Right renal cortex interstitium (tissue), 3 donors: ENCODE results near the gene IP6K3. TPM values are rescaled to one million over a fixed set of nuclear protein-coding genes. Genes with fewer than 3 reads are reported as not detected.
A peak's percentile ranks its signal among the peaks of the same experiment; 100 is the strongest.

Experiments used
- DNase-seq, 3 donors: peaks; one replicate each; pipeline ENCODE4 v3.0.0-alpha.2; 2013; ENCODE audit warnings: low read depth in 3 of 3, low spot score in 2 of 3
- polyA plus RNA-seq, 3 donors: library from polyadenylated mRNA; unstranded; fragments of 120-200 nt; gene quantifications; one replicate each; pipeline ENCODE4 v1.2.1, GENCODE V29; 2013; ENCODE audit not compliant: insufficient read length in 3 of 3

Gene IP6K3, protein sequence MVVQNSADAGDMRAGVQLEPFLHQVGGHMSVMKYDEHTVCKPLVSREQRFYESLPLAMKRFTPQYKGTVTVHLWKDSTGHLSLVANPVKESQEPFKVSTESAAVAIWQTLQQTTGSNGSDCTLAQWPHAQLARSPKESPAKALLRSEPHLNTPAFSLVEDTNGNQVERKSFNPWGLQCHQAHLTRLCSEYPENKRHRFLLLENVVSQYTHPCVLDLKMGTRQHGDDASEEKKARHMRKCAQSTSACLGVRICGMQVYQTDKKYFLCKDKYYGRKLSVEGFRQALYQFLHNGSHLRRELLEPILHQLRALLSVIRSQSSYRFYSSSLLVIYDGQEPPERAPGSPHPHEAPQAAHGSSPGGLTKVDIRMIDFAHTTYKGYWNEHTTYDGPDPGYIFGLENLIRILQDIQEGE
- polyA plus RNA-seq: 1 to 10 TPM in 1 of 3 donors, under 1 TPM in 2; 0.69 to 1.1 (median 0.83) TPM

DNA sequence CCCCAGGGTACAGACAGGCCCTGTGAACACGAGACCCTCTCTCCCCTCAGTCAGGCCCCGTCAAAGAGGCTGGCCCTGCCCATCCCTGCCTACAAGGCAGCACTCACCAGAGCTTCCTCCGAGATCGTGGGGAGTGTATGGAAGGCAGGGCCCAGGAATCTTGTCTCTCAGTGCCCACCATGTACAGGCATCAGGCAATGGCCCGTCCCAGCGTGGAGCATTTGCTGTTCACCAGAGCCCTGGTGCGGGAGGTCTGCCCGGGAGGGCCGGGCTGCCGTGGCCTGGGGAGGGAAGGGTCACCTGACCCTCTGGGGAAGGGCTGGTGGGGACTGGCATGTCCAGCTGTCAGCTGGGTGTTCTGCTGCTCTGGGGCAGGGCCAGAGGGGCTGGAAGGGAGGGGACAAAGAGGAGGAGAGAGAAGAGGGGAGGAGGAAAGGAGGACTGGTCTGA lies at the start of gene IP6K3:
Gene IP6K3 (minus strand): TSS at position 255 of the 450 bp plus-strand sequence. CDS start 11,429 bp downstream, outside the sequence.
- no peak for DNase-seq

DNA sequence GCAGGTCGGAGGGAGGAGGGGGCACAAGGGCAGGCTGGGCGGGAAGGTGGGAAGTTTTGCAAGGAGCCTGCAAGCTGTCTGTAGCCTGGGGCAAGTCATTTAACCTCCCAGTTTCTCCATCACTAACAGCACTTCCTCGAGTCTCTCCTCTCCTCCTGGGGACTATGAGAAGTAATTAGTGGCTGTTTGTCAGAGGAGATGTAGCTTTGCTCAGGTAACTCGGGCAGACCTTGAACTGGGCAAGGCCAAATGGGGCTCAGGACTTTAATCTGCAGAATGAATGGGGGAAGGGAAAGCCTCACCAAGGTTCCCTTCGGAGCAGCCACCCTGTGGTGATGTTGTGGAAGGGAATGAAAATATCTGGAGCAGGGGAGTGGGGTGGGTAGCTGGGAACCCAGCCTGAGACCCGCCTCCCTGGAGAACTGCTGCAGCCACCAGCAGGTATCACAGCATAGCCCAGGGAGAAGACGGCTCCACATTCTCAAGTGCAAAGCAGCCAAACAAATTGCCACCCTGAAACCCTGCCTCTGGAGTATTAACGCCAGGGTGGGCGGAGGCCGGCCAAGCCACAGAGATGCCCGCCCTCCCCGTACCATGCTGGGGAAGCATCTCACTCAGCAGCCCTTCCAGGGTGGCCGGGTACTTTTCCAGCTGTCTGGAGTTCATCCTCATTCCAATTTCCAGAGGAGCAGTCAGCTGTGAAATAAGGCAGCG lies 48.4 kb upstream of the IP6K3 start:
- no peak for DNase-seq

DNA sequence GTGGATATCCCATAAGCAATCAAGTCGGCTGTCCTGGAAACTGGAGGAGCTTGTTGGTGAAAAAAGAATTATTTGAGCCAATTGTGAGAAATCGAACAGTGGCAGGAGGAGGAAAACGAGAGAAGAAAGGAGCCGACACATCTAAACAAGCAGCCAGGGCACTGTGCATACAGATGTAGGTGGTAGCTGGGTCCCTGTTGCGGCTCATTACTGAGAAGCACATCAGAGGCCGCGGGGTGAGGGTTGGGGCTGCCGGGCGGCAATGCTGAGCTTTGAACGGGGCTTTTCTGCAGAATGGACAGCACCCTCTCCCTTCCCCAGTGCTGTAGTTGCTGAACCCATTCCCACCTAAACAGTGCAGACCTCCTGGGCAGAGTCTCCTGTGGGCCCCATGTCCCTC lies 46.3 kb upstream of the IP6K3 start:
- no peak for DNase-seq

DNA sequence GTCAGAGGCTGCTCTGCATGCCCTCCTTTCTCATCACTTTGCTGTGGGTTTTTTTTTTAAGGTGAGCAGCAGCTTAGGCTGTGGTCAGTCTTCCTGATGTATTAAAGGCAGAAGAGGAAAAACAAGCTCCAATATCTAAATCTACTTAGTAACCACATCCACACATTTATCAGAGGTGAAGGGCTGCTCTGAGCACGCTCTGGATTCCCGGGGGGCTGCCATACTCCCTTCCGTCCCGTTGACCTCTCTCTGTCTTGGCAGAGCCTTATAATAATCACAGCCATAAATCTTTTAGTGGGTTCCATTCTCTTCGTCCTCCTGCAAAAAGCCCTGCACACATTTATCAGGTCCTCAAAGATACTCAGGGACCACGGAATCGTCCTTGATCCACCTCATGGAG lies 44.9 kb upstream of the IP6K3 start:
- no peak for DNase-seq

DNA sequence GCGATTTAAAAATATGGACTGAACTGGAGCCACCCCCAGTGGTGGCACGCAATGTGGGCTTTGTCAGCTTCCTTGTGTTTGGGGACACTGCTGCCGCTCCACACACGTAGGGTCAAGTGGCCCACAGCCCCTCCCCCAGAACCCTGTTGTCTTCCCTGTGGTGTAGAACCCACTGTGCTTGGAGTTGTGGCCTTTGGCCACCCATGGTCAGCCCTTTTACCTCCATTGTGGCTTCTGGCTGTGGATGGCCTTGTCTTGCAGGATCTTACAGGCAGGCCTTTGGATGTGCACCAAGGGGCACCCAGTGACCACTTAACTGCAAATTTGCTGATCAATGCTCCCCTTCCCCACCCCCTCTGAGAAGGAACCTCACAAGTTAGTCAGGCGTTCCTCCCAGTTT lies 44.2 kb upstream of the IP6K3 start:
- DNase-seq: no peak

DNA sequence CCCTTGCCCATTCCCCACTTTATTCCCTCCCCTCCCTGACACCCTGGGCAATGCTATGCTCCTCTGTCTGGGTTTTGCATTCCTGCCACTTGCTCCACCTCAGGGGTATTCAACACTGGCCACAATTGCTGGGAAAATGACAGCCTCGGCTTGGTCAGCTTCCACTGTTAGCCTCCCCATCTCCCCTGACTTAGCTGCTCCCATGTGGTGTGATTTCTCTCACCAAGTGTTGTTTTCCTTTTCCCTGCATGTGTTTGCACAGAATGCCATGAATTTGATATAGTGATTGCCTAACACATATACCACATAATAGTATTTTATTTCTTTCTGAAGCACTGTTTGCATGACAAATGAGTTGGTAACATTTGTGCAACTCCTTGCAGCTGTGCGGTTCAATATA lies 43.7 kb upstream of the IP6K3 start:
- no peak for DNase-seq

DNA sequence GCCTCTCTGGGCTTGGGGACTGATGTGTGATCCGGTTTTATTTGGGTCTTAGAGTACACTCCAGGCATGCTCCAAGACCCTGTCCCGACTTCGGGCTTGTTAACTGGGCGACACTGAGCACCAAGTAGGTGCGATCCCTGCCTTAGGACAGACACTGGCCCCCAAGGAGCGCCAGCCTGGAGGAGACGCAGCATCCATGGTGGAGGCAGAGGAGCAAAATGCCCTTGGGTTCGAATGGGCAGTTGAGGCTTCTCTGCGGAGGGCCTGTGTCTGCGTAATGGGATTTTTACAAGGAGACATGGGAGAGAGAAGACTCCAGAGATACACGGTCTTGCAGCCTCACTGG lies 42.8 kb upstream of the IP6K3 start:
- no peak for DNase-seq

DNA sequence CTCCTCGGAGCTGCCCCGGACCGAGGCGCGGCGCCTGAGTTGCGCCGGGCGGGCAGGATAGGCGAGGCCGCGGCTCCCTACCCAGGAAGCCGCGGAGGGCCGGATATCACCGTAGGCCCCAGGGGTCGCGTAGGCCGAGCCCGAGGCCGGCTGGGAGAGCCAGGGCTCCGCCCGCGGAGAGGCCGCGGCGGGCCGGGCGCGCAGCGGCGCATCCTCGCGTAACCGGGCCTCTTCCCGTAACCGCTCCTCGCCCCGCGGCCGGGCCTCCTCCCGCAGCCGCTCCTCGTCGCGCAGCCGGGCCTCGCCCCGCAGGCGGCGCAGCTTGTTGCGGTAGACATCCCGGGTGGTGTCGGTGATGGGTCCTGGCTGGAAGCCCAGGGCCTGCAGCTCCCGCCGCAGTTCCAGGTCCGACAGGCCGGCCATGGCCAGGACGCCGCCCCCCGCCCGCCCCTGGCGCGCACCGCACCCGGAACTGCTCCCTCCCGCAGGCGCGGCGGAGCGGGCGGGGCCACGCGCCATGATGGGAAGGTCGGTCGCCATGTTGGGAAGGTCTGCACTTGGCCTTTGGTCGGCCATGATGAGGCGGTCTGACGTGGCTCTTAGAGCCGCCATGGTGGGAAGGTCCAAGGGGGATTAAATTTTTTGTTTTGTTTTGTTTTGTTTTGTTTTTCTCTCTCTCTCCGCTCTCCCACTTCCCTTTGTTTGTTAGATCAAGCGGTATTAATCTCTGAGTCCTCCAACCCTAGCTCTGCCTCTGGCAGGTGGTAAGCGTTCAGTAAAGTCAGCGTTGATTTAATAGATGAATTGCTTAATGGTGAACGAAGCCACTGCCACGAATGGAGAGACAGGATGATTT lies 42.2 kb upstream of the IP6K3 start, which contains the start of gene LEMD2:
Gene LEMD2 (minus strand): TSS at position 437 of the 856 bp plus-strand sequence. CDS start 14 bp downstream, at position 423.
- DNase-seq: peak; percentile 83 to 87 (median 86)

DNA sequence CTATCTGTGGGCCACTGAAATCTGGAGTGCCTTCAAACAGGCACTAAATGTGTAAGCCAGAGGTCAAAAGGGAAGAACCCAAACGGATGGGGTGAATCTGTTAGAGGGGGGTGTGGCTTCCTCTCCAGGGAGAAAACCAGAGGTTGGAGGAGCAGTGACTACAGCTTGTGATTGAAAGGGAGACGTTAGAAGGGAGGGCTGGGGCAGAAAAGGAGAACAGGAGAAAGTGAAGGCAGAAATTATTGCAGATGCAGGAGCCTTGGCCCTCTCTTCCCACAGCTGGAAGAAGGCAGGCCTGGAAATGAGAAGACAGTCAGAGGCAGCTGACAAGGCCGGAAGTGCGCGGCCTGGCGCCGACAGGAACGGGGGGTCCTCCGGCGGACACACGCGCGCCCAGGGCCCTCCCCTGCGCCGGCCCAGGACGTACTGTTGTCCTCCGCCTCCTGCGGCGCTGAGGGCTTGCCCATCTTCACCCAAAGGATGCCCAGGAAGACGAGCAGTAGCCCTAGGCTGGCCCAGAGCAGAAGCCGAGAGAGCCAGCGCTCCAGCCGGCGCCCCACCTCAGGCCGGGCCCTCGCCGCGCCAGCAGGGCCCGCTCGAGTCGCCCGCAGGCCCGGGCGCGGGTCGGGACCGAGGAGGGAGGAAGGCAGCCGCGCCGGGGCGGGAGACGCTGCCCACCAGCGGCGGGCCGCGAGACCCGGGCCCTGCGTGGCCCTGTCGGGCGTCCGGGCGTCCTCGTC lies 41.4 kb upstream of the IP6K3 start:
- DNase-seq: peak in 1 of 3 donors; percentile 48

DNA sequence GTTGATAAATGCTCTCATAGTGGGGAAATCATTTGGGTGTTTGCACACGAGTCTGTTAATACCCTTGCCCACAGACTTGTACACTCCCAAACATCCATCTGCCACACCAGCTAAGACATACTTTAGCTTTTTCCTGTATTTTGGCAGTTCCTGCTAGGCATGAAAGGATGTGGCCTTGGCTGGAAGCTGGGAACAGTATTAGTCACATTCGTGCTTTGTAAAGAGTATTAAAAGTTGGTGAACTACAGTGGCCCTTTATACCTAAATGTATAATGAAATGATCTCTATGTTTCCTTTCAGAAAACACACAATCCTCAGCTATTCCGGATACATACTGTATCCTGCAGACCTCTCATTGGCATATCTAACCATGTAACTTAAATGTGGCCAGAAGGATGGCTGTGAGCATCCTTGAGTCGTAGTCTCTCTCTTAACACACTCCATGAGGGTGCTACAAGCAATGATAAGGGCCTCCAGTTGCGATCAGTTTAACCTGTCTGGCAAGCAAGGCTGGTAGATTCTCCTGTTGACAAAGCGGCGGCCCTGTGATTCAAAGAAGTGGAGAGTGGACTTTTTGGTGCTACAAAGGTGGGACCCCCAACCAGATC lies 40.7 kb upstream of the IP6K3 start:
- DNase-seq: no peak

DNA sequence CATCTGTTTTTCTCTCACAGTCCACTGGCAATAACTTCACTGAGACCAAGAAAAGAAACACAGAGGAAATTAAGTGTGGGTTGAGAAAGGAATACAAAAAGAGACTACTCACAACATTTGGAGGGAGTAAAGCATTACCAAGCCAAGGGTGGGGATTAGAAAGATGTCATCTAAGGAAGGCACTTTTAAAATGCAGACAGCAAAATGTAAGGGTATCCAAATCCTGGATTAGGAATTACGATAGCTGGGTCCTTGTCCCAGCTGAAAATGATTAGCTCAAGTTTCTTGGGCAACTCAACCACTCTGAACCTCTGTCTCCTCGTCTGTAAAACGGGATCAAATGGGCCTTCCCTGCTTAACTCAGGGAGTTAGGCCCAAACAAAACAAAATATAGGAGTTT lies 40.0 kb upstream of the IP6K3 start:
- DNase-seq: no peak

DNA sequence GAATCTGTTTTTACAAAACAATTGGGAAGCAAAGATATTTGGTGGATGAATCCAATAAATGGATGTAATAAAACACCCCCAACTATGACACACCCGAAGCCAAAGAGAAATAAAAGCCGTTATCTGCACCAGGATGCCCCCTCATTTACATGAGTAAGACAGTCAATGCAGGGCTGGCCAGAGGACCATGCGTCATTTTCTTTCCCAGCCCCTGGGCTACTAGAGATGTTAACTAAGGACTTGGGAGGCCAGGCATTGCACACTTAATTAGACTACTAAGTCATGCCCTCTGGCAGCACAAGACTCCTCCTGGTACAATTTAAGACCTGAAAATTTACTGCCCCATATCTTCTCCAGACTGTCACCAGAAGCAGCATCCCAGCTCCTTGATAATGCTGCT lies 39.1 kb upstream of the IP6K3 start:
- no peak for DNase-seq

DNA sequence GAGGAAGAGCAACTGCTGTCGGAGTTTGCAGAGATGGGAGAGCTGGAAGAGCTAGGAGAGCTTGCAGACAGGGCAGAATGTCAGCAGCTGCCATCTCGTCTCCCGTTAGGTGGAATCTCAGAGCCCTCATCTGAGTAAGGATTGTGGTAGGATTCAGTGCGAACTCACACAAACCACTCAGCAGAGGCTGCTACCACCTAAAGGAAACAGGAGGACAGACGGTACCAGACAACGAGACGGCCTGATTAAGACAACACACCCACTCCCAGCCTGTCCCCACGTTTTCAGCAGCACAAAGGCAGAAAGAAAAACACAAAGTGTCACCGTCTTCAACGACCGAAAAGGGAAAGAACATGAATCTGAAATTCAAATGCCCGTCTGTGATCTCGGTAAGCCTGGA lies 38.1 kb upstream of the IP6K3 start:
- no peak for DNase-seq

DNA sequence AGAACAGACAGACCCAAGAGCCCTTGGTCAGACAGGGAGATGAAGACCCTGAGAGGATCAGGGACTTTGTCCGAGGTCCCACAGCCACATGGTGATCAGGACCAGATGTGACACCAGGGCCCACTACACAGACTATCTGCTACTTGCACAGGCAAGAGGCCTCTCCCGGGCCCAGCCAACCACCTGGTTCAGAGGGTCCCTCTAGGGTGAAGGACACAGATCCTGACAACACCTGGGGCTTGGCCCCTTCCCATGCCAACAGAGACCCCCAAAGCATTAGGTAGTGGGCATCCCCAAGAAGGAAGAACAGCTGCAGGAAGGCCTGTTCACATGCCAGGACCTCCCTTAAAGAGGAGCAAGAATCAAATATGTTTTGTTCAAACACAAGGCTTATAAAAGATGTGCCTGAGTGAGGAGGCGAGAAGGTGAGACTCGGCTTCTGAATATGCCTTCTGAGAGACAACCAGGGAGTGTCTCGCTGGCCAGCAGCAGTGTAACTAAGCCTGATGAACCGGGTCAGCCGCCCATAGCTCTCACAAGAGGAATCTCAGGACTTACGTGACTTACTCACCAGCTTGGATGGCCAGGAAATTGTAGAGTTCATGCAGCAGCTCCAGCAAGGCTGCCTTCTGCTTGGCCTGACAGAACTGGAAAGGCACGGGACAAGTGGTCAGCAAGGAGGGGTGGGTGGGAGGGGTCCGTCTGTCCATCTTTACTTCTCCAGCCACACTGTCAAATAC lies 37.2 kb upstream of the IP6K3 start:
- DNase-seq: no peak

DNA sequence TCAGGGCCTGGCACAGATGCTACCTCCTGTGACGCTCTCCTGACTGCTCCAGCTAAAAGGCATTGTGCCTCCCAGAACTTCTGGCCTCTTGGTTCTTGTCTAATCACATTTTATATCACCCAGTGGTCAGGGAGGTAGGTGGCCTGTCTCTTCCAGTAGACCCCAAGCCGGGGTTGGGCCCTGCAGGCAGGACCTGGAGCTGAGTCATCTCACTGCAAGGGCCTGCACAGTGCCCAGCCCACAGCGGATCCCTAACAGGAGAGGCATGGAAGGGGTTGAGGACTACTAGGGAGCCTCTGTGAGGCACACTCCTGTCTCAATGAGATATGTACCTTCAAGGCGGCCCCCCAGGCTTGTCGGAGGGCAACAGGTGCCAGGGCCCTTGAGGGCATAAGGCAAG lies 35.9 kb upstream of the IP6K3 start:
- no peak for DNase-seq

DNA sequence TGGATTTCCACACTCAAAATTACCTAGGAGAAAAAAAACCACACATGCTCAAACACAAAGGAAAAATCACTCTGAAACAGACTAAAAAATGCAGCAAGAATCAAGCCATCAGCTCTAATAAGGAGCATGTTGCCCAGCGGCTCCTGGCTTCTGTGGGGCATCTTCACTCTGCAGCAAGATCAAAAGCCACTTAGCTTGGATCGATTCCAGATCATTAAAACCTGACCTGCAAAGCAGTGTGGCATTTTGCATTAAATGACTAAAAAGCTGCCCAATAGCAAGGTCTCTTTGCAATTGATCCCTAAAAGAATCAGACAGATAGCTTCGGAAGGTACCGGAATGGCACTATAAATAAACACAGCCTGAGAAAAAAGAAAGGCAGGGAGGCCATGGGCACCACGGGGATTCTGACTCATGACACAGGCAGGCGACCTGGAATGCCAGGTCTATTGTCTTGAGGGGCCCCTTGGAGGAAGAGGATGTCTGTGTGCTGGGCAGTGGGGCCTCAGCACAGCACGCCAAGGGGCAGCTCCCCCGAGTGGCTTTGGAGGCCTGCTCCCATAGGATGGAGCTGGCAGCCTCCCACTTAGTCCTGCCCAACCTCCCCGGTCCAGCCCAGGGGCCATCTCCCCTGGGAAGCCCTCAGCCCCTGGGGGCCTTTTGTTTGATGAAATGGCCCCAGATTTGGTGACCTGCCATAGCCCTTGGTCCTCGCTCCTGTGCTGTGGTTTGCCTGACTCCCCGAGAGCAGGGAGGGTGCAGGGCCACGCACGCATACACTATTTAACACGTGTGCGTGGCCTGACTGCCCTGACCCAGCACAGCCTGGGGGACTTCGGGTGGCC lies 34.6 kb upstream of the IP6K3 start:
- no peak for DNase-seq

DNA sequence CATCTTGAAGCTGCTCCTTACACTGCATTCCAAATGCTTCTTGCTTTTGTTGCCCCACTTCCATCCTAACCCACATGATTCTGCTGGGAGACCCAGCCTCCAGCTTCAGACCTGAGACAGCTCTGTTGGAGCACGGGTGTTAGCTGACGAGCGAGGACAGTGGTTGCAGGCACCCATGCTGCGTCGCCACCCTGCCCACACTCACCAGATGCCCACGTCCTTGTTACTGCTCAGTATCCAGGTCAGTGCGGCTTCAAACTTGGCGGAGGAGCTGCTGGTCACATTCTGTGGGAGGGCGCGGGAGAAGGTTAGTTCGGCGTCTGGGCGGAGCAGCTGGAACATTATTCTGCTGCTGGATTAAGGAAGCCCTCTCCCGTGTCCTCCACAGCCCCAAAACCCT lies 33.2 kb upstream of the IP6K3 start:
- DNase-seq: no peak

DNA sequence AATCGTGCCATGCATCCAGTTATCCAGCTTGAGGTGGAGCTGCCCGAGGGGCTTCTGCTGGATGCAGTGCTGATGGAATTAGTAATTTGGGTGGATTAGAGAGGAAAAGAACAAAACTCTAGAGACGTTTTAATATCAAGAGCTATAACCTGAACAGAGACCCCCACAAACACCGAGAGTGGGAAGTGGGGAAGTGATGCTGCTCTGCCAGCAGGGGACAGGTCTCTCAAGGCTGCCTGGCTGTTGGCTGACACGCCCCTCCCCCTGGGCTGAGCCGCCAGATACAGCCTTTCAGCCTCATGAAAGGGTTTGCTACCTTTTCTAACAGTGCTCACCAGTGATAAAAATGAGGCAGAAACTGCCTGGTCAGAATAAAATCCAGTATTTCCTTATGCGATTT lies 32.6 kb upstream of the IP6K3 start:
- DNase-seq: no peak
